ENCODE results near the gene FITM1.

DNA sequence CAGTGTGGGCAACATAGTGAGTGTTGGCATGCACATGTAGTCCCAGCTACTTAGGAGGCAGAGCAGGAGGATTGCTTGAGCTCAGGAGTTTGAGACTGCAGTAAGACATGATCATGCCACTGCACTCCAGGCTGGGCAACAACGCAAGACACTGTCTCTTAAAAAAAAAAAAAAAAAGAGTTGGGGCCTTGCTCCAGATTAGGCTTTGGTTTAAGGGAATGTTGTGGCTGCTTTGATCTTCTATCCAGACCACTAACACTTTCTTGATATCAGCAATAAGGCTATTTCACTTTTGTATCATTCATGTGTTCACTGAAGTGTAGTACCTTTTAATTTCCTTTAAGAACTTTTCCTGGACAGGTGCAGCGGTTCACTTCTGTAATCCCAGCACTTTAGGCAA is 2.8 kb upstream of the FITM1 start:
- TF ChIP-seq, protein P1, sequence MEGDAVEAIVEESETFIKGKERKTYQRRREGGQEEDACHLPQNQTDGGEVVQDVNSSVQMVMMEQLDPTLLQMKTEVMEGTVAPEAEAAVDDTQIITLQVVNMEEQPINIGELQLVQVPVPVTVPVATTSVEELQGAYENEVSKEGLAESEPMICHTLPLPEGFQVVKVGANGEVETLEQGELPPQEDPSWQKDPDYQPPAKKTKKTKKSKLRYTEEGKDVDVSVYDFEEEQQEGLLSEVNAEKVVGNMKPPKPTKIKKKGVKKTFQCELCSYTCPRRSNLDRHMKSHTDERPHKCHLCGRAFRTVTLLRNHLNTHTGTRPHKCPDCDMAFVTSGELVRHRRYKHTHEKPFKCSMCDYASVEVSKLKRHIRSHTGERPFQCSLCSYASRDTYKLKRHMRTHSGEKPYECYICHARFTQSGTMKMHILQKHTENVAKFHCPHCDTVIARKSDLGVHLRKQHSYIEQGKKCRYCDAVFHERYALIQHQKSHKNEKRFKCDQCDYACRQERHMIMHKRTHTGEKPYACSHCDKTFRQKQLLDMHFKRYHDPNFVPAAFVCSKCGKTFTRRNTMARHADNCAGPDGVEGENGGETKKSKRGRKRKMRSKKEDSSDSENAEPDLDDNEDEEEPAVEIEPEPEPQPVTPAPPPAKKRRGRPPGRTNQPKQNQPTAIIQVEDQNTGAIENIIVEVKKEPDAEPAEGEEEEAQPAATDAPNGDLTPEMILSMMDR (IDR thresholded peaks at IDR 0.05): no peak
- TF ChIP-seq SIN3A (IDR thresholded peaks at IDR 0.05; ENCODE audit: borderline replicate concordance, insufficient read depth, low read depth, low read length) (no peak), POLR2AphosphoS5 (IDR thresholded peaks at IDR 0.05; ENCODE audit: low read depth, low read length) (no peak)
- TF ChIP-seq, protein P2, sequence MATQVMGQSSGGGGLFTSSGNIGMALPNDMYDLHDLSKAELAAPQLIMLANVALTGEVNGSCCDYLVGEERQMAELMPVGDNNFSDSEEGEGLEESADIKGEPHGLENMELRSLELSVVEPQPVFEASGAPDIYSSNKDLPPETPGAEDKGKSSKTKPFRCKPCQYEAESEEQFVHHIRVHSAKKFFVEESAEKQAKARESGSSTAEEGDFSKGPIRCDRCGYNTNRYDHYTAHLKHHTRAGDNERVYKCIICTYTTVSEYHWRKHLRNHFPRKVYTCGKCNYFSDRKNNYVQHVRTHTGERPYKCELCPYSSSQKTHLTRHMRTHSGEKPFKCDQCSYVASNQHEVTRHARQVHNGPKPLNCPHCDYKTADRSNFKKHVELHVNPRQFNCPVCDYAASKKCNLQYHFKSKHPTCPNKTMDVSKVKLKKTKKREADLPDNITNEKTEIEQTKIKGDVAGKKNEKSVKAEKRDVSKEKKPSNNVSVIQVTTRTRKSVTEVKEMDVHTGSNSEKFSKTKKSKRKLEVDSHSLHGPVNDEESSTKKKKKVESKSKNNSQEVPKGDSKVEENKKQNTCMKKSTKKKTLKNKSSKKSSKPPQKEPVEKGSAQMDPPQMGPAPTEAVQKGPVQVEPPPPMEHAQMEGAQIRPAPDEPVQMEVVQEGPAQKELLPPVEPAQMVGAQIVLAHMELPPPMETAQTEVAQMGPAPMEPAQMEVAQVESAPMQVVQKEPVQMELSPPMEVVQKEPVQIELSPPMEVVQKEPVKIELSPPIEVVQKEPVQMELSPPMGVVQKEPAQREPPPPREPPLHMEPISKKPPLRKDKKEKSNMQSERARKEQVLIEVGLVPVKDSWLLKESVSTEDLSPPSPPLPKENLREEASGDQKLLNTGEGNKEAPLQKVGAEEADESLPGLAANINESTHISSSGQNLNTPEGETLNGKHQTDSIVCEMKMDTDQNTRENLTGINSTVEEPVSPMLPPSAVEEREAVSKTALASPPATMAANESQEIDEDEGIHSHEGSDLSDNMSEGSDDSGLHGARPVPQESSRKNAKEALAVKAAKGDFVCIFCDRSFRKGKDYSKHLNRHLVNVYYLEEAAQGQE (IDR thresholded peaks at IDR 0.05; ENCODE audit: insufficient read depth in 1 of 2, low read depth in 2 of 2, low read length in 1 of 2): no peak

Data from Panc1 (cell line).